Tibial artery (tissue), 4 donors: ENCODE data around the gene HSPB1.

Experiments used
- DNase-seq, 2 donors: peaks; one replicate each; pipeline ENCODE4 v3.0.0-alpha.2; 2019
- H3K27ac ChIP-seq, 2 donors: fragments of 200-600 bp; sonication (generic) in 1 of 2; 1 replicate in 1 of 2; 2 replicates in 1 of 2; pipeline ENCODE4 v1.5.1; 2018 to 2019; ENCODE audit warnings: mild to moderate bottlenecking in 1 of 2
- H3K27me3 ChIP-seq, 2 donors: fragments of 200-600 bp; sonication (generic) in 1 of 2; one replicate each; pipeline versions ENCODE4 v1.5.1 to v1.6.0; 2016 to 2019
- H3K36me3 ChIP-seq, 3 donors: fragments of 200-600 bp; sonication (generic) in 2 of 3; one replicate each; pipeline ENCODE4 v1.5.1; 2016 to 2019; ENCODE audit warnings: mild to moderate bottlenecking in 2 of 3
- H3K4me1 ChIP-seq, 4 donors: fragments of 200-600 bp; sonication (generic) in 2 of 4; 1 replicate in 3 of 4; 2 replicates in 1 of 4; pipeline ENCODE4 v1.5.1; 2016 to 2019
- H3K4me3 ChIP-seq, 2 donors: fragments of 200-600 bp; sonication (generic) in 1 of 2; 1 replicate in 1 of 2; 2 replicates in 1 of 2; pipeline ENCODE4 v1.5.1; 2018 to 2019; ENCODE audit warnings: mild to moderate bottlenecking in 2 of 2
- H3K9me3 ChIP-seq, 3 donors: fragments of 200-600 bp; sonication (generic) in 1 of 3; one replicate each; pipeline ENCODE4 v1.5.1; 2016 to 2019
- intact Hi-C: fragments of 100-400 bp; cut with DNase I; formaldehyde crosslinking; loops from one replicate; pipeline ENCODE4 v1.15.0; 2023; ENCODE audit warnings: low total_unique reads
- TF ChIP-seq, protein P1 (sequence below), 2 experiments: fragments of 200-600 bp in 1 of 2; fragments of 450-650 bp in 1 of 2; IDR thresholded peaks; one replicate each; pipeline ENCODE4 v1.5.1; 2017 to 2019; ENCODE audit warnings: antibody characterized with exemption in 2 of 2, mild to moderate bottlenecking in 1 of 2, moderate library complexity in 1 of 2

Gene HSPB1

DNA sequence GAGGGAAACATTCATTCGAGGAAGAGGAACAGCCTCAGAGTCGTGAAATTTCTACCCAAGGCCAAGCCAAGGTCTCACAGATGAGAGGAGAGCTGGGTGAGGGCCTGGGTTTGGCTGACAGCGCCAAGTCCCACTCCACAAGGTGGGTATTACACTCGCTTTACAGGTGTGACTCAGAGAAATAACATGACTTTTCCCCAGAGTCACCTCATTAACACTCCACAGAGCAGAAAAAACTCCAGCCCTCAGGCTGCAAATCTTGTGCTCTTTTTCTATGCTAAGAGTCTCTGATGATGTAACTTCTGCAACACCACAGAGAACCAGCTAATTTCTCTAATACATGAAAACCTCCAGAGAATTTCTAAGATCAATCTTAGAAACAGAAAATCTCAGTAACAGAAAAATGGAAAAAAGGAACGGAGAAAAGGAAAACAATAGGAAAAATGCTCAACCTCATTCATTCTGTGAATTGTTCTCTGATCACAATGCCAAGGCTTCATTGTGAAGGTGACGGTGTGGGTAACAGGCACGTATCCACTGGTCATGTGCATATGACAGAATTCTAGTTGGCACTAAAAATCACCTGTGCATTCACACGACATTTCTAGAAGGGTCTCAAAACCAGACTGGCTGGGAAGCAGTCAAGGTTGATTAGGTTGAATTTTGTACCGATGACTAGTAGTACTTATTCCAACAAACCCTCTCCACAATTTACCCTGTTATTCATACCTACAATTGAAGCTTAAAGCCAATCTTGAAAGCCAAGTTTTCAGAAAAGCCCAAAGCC is 36.0 kb downstream of the HSPB1 start:
- no peaks in the 10 kb centered on the region for H3K27me3 ChIP-seq
- no peak overlapping the region for H3K4me3 ChIP-seq
- H3K36me3 ChIP-seq = peaks cover 0 to 9% (median 4%) of the 10 kb centered on the region in 3 donors
- peak overlapping the region in 1 of 2 donors; percentile 0 for H3K27ac ChIP-seq
- no peaks in the 10 kb centered on the region for H3K9me3 ChIP-seq
- H3K4me1 ChIP-seq = peaks cover 0 to 81% (median 34%) of the 10 kb centered on the region in 4 donors
- DNase-seq = no peak
- intact Hi-C loops = no loop called here
- TF ChIP-seq, protein P1, sequence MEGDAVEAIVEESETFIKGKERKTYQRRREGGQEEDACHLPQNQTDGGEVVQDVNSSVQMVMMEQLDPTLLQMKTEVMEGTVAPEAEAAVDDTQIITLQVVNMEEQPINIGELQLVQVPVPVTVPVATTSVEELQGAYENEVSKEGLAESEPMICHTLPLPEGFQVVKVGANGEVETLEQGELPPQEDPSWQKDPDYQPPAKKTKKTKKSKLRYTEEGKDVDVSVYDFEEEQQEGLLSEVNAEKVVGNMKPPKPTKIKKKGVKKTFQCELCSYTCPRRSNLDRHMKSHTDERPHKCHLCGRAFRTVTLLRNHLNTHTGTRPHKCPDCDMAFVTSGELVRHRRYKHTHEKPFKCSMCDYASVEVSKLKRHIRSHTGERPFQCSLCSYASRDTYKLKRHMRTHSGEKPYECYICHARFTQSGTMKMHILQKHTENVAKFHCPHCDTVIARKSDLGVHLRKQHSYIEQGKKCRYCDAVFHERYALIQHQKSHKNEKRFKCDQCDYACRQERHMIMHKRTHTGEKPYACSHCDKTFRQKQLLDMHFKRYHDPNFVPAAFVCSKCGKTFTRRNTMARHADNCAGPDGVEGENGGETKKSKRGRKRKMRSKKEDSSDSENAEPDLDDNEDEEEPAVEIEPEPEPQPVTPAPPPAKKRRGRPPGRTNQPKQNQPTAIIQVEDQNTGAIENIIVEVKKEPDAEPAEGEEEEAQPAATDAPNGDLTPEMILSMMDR (IDR thresholded peaks at IDR 0.05) = no peak

DNA sequence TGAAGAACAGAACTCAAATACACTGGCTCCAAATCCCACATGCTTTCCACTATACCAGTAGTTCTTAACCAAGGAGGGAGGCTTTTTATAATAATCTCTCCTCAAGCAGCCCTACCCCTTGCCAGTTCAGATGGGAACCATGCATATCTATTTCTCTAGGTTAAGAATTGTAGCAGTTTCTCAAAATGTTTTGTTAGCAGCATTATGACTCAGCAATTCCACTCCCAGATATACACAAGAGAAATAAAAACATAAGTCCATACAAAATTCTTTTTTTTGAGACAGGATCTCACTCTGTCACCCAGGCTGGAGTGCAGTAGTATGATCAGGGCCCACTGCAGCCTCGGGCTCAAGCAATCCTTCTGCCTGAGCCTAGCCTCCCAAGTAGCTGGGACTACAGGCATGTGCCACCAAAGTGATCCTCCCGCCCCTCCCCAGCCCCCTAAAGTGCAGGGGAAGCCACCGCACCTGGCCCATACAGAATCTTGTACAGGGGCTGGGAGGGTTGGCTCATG is 38.2 kb downstream of the HSPB1 start:
- intact Hi-C loops = no loop called here
- peak overlapping the region; percentile 73 for H3K27ac ChIP-seq

DNA sequence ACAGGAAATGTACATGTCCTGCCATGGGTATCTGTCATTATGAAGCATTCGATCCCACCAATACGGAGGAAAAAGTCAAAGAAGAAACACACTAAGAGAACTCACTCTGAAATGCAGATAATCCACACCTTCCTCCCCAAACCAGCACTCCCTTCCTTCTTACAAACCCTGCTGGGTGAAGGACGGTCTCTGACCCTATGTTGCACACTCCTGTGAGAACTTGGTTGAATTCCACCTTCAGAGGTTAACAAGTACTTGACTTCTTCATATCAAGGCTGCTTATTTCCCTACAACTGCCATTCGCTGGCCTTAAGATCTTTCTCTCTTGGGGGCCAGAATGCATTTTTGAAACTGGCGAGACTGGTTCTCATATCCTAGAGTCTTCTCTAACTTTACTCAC is 39.7 kb downstream of the HSPB1 start:
- TF ChIP-seq, protein P1 (IDR thresholded peaks at IDR 0.05) = no peak
- H3K27me3 ChIP-seq = no peaks in the 10 kb centered on the region
- no peak overlapping the region for H3K4me3 ChIP-seq
- H3K9me3 ChIP-seq = no peaks in the 10 kb centered on the region
- peaks cover 19 to 46% (median 42%) of the 10 kb centered on the region in 3 donors for H3K36me3 ChIP-seq
- intact Hi-C loops = no loop called here
- DNase-seq = no peak
- H3K4me1 ChIP-seq = peaks cover 0 to 57% (median 28%) of the 10 kb centered on the region in 4 donors
- peak overlapping the region in 1 of 2 donors; percentile 6 for H3K27ac ChIP-seq

More for the DNA sequence above, 38.2 kb downstream of the HSPB1 start:
- peaks cover 5 to 31% (median 26%) of the 10 kb centered on the region in 3 donors for H3K36me3 ChIP-seq
- H3K27me3 ChIP-seq = no peaks in the 10 kb centered on the region
- H3K9me3 ChIP-seq = no peaks in the 10 kb centered on the region
- H3K4me1 ChIP-seq = peaks cover 0 to 65% (median 25%) of the 10 kb centered on the region in 4 donors
- peak in 1 of 2 donors; percentile 57 for DNase-seq
- TF ChIP-seq, protein P1 (IDR thresholded peaks at IDR 0.05) = no peak
- no peak overlapping the region for H3K4me3 ChIP-seq

DNA sequence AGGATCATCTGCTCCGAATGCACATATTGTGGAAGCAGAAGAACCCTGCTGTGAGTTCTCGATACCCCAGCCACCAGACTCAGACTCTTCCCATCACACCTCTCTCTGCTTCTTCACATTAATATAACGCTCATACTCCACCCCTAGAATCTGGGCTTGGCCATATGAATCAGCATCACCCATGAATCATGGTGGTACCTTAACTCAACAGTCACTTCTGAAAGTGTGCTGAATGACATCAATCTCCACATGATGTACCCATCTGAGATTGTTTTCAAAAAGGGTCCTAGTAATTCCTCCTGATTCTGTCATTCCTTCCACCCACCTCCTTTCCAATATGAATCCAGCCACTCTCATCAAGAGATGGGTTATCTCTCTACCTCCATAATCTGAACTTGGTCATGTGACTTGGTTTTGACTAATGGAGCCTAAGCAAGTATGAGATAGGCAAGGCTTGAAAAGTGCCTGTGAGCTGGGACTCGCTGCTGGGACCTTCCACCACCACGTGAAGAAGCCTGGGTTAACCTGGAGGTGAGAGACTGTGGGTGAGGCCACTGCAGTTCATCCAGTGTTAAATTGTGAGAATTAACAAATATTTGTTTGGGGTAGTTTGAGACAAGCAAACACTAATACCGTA is 40.9 kb downstream of the HSPB1 start:
- no peak for DNase-seq
- H3K4me3 ChIP-seq = no peak overlapping the region
- no peaks in the 10 kb centered on the region for H3K9me3 ChIP-seq
- H3K27ac ChIP-seq = no peak overlapping the region
- peaks cover 25 to 50% (median 49%) of the 10 kb centered on the region in 3 donors for H3K36me3 ChIP-seq
- peaks cover 0 to 52% (median 26%) of the 10 kb centered on the region in 4 donors for H3K4me1 ChIP-seq
- no peaks in the 10 kb centered on the region for H3K27me3 ChIP-seq
- intact Hi-C loops = no loop called here
- TF ChIP-seq, protein P1 (IDR thresholded peaks at IDR 0.05) = no peak

DNA sequence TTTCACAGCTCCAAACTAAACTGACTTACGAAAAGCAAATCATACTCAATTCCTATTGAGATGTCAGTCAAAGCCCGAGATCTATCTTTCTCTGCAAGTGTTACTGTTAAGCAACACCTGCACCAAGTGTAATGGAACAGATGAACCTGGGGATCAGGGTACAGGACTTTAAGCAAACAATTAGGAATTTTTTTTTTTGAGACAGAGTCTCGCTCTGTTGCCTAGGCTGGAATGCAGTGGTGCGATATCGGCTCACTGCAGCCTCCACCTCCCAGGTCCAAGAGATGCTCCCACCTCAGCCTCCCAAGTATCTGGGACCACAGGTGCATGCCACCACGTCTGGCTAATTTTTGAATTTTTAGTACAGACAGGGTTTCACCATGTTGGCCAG is 41.5 kb downstream of the HSPB1 start:
- TF ChIP-seq, protein P1 (IDR thresholded peaks at IDR 0.05) = no peak
- H3K27ac ChIP-seq = no peak overlapping the region
- intact Hi-C loops = no loop called here
- H3K27me3 ChIP-seq = no peaks in the 10 kb centered on the region
- DNase-seq = peak in 1 of 2 donors; percentile 5
- H3K36me3 ChIP-seq = peaks cover 26 to 55% (median 53%) of the 10 kb centered on the region in 3 donors
- H3K4me3 ChIP-seq = no peak overlapping the region
- peaks cover 0 to 47% (median 24%) of the 10 kb centered on the region in 4 donors for H3K4me1 ChIP-seq
- no peaks in the 10 kb centered on the region for H3K9me3 ChIP-seq
